ENCODE data around the gene YWHAQ. TPM values are rescaled to one million over a fixed set of nuclear protein-coding genes. Genes with fewer than 3 reads are reported as not detected.

The YWHAQ gene
- total and polyA plus RNA-seq, 8 donors = 104 to 226 (median 150) TPM

DNA sequence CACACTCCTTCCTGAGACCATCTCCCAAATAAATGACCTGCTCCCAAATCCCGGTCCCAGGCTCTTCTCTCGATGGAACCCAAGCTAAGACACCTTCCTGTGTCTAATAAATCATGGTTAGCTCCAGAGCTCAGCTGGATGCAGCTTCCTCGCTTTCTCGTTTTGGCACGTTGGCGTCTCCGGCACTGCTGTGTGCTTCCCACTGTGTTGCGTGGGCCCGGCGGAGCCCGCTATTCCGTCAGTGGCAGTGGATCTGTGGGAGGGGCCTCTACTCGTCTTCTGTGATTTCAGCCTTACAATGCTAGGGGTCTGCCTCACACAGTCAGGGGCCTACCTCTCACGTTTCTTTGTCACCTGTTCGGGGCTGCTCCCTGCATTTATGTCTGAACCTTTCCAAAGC lies 29.4 kb upstream of the YWHAQ start:
- WGBS, 5 donors = 90 to 93% (median 90%) methylated on average over 13 to 15 of the region's 15 CpGs
- H3K27me3 ChIP-seq = no peaks in the 10 kb centered on the region
- no peak for TF ChIP-seq EP300 (IDR thresholded peaks at IDR 0.05)
- H3K36me3 ChIP-seq = no peaks in the 10 kb centered on the region
- intact Hi-C loops (cut with DNase I; ENCODE audit: low total_unique reads) = no loop called here
- H3K9me3 ChIP-seq = no peaks in the 10 kb centered on the region
- H3K27ac ChIP-seq = no peak overlapping the region
- H3K4me3 ChIP-seq = no peak overlapping the region
- DNase-seq = no peak
- no peaks in the 10 kb centered on the region for H3K4me1 ChIP-seq

DNA sequence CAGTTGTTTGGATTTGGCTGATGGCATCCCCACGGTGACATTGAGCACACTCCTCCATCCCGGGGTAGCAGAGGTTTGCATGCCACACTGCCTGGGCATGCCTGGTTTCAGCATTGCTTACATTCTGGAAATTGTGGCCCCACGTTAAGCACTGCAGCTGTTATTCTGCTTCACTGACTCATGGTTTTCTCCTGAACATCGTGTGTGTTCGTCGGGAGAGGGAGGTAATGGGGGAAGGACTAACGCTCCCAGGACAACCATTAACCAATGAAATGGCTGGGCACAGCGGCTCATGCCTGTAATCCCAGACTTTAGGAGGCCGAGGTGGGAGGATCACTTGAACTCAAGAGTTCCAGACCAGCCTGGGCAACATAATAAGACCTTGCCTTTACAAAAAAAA lies 28.2 kb upstream of the YWHAQ start:
- no peak overlapping the region for H3K27ac ChIP-seq
- WGBS, 5 donors = 76 to 89% (median 81%) methylated on average over 9 of the region's 9 CpGs
- TF ChIP-seq, protein P1, sequence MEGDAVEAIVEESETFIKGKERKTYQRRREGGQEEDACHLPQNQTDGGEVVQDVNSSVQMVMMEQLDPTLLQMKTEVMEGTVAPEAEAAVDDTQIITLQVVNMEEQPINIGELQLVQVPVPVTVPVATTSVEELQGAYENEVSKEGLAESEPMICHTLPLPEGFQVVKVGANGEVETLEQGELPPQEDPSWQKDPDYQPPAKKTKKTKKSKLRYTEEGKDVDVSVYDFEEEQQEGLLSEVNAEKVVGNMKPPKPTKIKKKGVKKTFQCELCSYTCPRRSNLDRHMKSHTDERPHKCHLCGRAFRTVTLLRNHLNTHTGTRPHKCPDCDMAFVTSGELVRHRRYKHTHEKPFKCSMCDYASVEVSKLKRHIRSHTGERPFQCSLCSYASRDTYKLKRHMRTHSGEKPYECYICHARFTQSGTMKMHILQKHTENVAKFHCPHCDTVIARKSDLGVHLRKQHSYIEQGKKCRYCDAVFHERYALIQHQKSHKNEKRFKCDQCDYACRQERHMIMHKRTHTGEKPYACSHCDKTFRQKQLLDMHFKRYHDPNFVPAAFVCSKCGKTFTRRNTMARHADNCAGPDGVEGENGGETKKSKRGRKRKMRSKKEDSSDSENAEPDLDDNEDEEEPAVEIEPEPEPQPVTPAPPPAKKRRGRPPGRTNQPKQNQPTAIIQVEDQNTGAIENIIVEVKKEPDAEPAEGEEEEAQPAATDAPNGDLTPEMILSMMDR (IDR thresholded peaks at IDR 0.05) = no peak
- TF ChIP-seq EP300 (IDR thresholded peaks at IDR 0.05) = no peak
- no peak for TF ChIP-seq POLR2A (IDR thresholded peaks at IDR 0.05)
- no peak for TF ChIP-seq POLR2AphosphoS5 (IDR thresholded peaks at IDR 0.05)

DNA sequence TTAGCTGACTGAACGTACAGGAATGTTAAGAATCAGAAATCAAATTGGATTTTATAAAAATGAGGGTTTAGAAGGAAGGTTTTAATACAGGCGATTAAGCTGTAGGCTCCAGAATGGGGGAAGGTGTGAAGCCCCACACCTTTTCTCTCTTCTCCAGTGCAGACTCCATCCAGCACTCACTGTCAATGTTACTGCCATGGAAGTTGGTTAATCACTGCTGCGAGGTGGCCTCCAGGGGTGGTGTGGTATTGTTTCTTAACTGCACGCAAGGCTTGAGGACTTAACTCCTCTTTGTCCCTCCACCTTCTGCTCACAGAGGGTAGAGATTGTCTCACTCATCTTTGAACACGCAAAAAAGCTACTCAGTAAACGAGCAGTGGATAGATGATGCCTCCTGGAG lies 26.9 kb upstream of the YWHAQ start:
- Histone ChIP-seq H3K9me3 (no peaks in the 10 kb centered on the region), H3K27me3 (no peaks in the 10 kb centered on the region), H3K4me1 (no peaks in the 10 kb centered on the region), H3K27ac (no peak overlapping the region), H3K36me3 (no peaks in the 10 kb centered on the region), H3K4me3 (no peak overlapping the region)
- no peak for TF ChIP-seq EP300 (IDR thresholded peaks at IDR 0.05)
- TF ChIP-seq, protein P1 (IDR thresholded peaks at IDR 0.05) = no peak
- no peak for TF ChIP-seq POLR2AphosphoS5 (IDR thresholded peaks at IDR 0.05)
- no peak for TF ChIP-seq POLR2A (IDR thresholded peaks at IDR 0.05)
- WGBS, 5 donors = 76 to 87% (median 78%) methylated on average over 6 of the region's 6 CpGs
- DNase-seq = no peak
- intact Hi-C loops (cut with DNase I; ENCODE audit: low total_unique reads) = no loop called here

More for the DNA sequence above, 28.2 kb upstream of the YWHAQ start:
- no peaks in the 10 kb centered on the region for H3K27me3 ChIP-seq
- no peak for DNase-seq
- intact Hi-C loops (cut with DNase I; ENCODE audit: low total_unique reads) = no loop called here
- no peaks in the 10 kb centered on the region for H3K36me3 ChIP-seq
- no peaks in the 10 kb centered on the region for H3K9me3 ChIP-seq
- H3K4me3 ChIP-seq = no peak overlapping the region
- H3K4me1 ChIP-seq = no peaks in the 10 kb centered on the region

DNA sequence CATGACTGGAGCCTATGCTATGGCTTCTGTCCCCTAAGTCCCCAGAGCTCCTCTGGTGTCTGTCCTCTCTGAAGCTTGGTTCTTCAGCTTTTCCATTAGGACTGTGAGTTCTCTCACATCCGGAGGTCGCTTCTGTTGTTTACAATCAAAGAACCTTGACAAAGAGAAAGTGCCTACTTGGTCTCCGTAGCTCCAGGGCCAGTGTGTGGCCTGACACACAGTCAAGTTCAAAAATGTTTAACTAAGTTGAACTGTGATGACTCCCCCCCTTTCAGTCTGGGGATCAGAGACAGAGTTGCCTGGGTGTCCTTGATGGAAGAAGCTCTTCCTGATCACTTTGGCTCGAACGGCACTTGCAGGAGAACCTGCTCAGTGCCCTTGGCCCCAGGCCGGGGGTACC lies 26.3 kb upstream of the YWHAQ start:
- Histone ChIP-seq H3K4me1 (no peaks in the 10 kb centered on the region), H3K9me3 (no peaks in the 10 kb centered on the region), H3K4me3 (no peak overlapping the region), H3K27me3 (no peaks in the 10 kb centered on the region), H3K27ac (no peak overlapping the region), H3K36me3 (no peaks in the 10 kb centered on the region)
- DNase-seq = no peak
- 65 to 80% (median 66%) methylated on average over 6 of the region's 6 CpGs for WGBS, 5 donors
- intact Hi-C loops (cut with DNase I; ENCODE audit: low total_unique reads) = no loop called here
- TF ChIP-seq POLR2AphosphoS5 (IDR thresholded peaks at IDR 0.05) (no peak), EP300 (IDR thresholded peaks at IDR 0.05) (no peak), POLR2A (IDR thresholded peaks at IDR 0.05) (no peak)
- TF ChIP-seq, protein P1 (IDR thresholded peaks at IDR 0.05) = no peak

DNA sequence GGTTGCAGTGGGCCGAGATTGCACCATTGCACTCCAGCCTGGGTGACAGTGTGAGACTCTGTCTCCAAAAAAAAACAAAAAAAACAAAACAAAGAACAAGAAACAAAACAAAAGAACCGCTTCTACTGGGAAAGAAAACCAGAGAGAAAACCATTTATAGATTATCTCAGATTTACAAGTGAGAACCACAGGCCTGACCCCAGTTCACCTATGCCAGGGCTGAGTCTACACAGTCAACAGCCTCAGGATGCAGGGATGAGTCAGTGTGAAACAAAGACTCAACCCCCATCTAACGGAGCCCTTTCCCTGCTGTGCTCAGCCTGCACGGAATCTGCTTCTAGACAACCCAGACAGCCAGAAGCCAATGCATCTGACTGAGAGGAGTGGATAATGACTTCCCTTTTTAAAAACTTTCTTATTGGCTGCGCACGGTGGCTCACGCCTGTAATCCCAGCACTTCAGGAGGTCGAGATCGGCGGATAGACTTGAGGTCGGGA lies 25.5 kb upstream of the YWHAQ start:
- H3K4me3 ChIP-seq = no peak overlapping the region
- H3K9me3 ChIP-seq = no peaks in the 10 kb centered on the region
- no peaks in the 10 kb centered on the region for H3K36me3 ChIP-seq
- H3K4me1 ChIP-seq = no peaks in the 10 kb centered on the region
- H3K27ac ChIP-seq = no peak overlapping the region
- no peak for DNase-seq
- WGBS, 5 donors = 75 to 91% (median 81%) methylated on average over 11 of the region's 11 CpGs
- TF ChIP-seq, protein P1 (IDR thresholded peaks at IDR 0.05) = no peak
- no peak for TF ChIP-seq POLR2A (IDR thresholded peaks at IDR 0.05)
- no peak for TF ChIP-seq POLR2AphosphoS5 (IDR thresholded peaks at IDR 0.05)
- TF ChIP-seq EP300 (IDR thresholded peaks at IDR 0.05) = no peak
- H3K27me3 ChIP-seq = no peaks in the 10 kb centered on the region
- intact Hi-C loops (cut with DNase I; ENCODE audit: low total_unique reads) = no loop called here
